ENCODE data around the gene GGA1.

GRCh38 chr22:37562049-37562875 lies 46.4 kb upstream of the GGA1 start:
- TF ChIP-seq CTCF (IDR thresholded peaks at IDR 0.05) (no peak), POLR2A (IDR thresholded peaks at IDR 0.05) (no peak)
